Left renal cortex interstitium (tissue), 4 donors: ENCODE results near the gene SLC6A11. TPM values are rescaled to one million over a fixed set of nuclear protein-coding genes. Genes with fewer than 3 reads are reported as not detected.

Experiments
- DNase-seq, 4 donors: peaks; one replicate each; pipeline ENCODE4 v3.0.0-alpha.2; 2013; ENCODE audit warnings: low read depth in 4 of 4, low spot score in 2 of 4, missing footprints in 1 of 4
- polyA plus RNA-seq, 4 donors: library from polyadenylated mRNA; unstranded; fragments of 120-200 nt; gene quantifications; one replicate each; pipeline ENCODE4 v1.2.1, GENCODE V29; 2013; ENCODE audit not compliant: insufficient read length in 4 of 4

The SLC6A11 gene
- polyA plus RNA-seq = under 1 TPM; 0.05 to 0.81 (median 0.07) TPM

DNA sequence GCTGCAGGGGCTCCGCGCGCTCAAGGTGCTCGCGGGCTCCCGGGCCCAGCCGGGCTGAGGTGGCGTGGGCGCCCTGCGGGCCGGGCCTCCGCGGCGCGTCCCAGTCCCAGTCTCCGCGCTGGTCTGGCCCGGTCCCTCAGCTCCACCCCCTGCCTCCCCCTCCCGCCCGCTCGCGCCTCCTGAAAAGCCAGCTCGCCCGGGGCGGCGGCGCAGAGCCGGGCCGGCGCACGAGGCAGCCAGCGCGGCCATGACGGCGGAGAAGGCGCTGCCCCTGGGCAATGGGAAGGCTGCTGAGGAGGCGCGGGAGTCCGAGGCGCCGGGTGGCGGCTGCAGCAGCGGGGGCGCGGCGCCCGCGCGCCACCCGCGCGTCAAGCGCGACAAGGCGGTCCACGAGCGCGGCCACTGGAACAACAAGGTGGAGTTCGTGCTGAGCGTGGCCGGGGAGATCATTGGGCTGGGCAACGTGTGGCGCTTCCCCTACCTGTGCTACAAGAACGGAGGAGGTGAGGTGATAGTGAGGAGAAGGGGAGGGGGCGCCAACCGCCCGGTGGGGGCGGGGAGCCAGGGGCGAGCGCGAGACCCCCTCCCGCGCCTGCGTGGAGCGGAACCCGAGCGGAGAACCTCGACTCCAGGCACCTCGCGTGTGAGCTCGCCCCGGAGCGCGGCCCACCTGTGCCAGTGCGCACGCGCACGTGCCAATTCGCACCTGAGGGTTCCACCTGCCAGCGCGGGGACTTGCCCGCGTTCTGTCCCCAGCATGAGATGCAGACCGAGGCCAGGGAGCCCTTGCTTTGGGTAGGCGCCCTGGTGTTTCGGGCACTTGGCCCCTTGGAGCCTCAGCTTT is at the start of gene SLC6A11:
Gene SLC6A11 (plus strand): TSS at position 210 of the 844 bp plus-strand sequence. CDS start 38 bp downstream, at position 248.
- DNase-seq = peak in 1 of 4 donors; percentile 1

DNA sequence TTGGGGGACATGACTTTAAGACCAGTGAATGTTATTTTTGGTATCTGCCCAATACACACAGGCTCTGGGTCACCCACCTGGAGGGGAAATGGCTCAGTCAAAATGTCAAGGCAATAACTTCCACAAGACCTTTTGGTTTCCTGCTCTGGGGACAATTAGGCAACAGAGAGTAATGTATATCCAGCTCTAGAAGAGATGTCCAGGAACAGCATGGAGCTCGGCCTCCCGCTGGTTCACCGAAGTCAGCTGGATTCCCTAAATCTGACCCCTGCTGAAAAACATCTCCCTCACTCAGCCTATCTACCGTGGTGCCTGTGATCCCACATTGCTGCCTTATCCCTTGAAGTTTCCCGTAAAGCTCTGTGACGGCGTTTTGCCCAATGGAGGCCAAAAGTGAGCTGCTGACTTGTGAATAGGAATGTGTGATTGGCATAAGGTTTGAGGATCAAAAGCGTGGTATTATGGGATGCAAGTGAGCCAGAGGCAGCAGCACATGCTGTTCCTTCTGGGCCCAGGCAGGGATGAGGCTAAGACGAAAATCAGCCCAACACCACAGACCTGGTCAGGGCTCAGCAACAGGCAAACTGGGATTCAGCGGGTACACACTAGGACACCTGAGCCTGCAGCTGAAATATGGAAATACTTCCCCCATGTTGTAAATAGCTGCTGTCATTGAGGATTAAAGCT is 47.2 kb upstream of the SLC6A11 start:
- no peak for DNase-seq

- no peak for DNase-seq
These were observed 45.5 kb upstream of the SLC6A11 start for GRCh38 chr3:10770547-10770946.

DNA sequence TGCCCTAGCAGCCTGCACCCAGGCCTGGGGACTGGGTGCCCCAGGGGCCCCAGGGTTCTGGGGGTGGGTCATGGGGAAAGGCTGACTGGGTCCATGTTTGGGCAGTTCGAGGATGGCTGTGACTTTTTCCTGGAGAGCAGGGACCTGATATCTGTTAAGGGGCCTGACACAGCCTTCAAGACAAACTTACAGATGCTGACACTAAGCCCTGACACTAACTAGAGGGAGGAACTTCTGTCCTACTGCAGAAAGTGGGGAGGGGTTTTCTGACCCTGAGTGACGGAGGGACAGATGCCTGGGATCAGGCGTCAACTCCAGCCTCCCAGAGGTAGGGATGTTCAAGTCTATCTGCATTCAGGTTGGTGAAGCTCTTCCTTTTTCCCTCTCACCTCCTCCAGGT is 45.0 kb upstream of the SLC6A11 start:
- no peak for DNase-seq

DNA sequence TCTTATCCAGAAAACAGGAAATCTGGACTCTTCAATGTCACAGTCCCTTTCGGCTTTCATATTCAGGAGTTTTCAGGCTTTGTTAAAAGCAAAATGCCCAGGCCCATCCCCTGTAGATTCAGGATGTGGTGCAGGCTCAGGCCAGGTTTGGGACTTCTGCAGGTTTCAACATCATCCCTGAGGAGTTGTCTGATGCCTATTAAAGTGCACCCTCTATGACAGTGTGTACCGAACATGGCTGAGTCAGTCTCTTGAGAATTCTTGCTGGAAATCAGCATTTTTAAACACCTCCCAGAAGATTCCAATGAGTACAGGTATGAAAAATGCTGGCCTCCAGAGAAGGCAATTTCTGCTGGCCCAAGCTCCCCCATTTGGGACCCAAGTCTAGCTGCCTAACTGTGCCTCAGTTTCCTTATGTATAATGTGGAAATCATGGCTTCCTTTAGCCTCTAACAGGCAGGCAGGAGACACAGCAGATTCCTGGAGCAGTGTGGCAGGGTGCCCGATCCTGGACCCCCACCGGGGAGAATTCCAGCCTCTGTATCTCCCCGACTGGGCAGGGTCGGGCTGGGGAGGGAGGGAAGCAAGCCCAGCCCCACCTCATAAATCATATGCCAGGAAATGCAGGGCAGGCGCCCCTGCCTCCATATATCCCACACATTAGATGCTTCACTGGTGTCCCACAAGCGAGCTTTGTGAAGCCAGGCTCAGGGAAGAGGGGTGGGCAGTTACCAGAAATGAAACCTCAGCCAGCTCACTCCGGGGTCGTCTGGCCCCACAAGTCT is 44.4 kb upstream of the SLC6A11 start:
- DNase-seq = no peak

DNA sequence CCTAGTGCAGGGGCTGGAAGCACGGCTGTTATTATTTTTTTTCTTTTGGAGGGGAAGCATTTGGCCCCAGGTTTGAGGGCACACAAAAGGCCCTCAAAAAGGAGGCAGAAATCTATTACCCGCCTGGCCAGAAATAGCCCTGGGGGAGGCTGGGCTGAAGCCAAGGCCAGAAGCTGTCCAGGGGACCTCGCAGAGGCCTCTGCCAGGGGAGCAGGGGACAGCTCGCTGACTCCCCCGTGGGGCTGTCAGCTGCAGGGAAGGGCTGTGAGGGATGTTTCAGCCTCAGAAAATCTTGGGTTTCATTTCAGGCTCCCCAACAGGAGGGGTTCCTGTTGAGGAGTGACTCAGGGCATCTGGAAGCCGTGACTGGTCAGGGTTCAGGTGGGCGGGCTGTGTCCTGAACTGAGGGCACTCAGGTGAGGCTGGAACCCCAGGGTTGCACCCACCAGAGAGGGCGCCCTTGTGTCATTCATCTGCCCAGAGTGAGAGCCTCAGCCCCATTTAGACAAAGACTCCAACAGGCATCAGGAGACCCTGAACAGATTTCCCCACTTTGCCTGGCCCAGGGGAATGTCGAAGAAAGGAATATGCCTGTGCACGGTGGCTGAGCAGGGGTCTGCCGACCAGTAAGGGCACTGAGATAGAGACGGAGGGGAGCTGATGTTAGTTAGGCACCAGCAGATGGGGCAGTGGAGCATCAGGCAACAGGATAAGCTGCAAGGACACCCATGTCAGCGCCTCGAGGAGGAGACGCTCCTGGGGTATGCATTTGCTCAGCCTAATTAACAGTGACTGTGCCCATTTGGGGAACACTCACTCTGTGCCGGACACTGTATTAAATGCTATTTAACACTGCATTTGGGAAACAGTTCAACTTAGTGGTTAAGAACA is 43.5 kb upstream of the SLC6A11 start:
- no peak for DNase-seq

DNA sequence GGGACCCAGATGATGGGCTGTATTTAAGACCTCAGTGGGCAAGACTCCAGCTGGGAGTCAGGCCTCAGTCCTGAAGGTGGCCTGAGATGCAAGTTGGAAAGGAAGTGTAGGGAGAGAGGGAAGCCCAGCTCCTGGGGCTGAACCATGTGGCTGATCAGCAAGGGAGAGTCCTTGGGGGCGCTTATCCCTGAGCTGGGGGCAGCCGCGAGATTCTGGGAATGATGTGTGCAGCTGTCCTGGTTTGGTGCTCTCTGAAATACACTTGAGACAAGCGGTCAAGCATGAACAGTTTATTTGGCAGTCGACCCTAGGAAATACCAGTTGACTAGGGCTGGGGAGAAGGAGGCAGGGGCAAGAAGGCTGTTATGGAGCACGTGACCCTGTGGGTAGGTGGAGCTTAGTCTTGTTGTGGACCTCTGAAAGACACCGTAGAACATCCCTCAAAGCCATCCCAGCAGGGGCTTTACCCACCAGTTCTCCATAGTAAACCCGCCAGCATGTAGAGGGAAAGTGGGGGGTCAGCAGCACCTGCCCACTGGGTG is 41.8 kb upstream of the SLC6A11 start:
- no peak for DNase-seq

DNA sequence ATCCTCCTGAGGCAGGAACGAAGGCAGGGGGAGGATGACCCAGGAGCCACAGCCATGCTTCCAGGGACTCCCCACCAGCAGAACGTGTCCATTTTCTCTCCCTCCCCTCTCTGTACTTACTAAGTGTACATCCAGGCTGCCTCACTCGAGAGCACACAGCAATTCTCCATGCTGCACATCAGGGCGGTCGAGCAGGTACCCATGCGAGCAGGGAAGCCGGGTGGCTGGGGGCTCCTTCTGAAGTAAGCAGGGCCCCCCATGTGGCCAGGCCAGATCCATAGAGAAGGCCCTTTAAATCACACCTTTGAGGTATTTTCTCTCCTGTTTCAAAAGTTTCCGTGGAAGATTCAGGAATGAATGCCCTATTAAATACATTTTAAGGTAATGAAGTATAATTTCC is 41.2 kb upstream of the SLC6A11 start:
- no peak for DNase-seq

- DNase-seq = no peak
These were observed 40.8 kb upstream of the SLC6A11 start for GRCh38 chr3:10775259-10775658.

DNA sequence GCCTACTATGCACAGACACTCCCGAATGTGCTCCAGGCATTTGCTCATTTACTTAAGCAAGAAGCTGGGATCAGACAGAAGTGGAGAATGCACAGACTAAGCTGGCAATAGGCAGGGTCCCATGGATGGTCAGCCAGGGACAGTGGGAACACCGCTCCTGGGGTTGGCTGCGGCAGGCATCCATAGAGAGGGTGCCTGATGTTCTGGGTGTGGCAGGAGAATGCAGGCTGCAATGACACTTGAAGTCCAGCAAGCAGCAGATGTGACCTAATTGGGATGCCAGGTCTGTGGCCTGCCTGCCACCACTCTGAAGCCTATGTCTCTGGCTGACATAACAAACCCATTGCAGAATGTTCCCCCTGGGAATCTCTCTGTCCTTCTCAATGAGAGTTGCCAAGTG is 40.2 kb upstream of the SLC6A11 start:
- no peak for DNase-seq

- DNase-seq = no peak
These were observed 38.4 kb upstream of the SLC6A11 start for GRCh38 chr3:10777627-10778026.

DNA sequence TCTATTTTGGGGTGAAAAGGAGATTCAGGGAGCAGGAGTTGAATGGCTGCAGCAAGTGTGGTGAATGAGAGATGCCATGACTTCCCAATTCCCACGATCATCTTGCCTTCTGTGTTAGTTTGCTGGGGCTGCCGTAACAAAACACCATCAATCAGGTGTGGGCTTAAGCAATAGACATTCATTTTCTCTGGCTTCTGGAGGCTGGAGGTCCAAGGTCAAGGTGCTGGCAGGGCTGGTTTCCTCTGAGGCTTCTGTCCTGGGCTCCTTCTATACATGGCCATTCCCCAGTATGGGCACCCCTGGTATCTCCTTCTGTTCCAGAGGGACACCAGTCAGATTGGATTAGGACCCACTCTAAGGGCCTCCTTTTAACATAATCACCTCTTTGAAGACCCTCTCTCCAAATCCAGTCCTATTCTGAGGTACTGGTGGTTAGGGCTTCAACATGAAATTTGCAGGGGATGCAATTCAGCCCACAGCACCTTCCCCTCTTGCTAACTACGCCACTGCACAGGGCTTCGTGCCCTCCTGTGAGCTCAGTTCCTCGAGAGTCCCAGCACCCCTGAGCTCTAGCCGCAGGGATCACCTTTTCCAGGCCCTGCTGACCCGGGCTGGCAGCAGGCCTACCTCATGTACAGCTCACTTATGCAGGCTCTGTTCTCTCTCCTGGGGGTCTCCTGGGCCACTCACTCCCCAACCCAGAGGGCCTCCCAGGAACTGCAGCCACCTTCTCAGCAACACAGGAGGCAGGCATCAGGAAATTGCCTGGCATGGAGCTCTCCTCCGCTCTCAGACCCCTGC is 37.3 kb upstream of the SLC6A11 start:
- DNase-seq = no peak

DNA sequence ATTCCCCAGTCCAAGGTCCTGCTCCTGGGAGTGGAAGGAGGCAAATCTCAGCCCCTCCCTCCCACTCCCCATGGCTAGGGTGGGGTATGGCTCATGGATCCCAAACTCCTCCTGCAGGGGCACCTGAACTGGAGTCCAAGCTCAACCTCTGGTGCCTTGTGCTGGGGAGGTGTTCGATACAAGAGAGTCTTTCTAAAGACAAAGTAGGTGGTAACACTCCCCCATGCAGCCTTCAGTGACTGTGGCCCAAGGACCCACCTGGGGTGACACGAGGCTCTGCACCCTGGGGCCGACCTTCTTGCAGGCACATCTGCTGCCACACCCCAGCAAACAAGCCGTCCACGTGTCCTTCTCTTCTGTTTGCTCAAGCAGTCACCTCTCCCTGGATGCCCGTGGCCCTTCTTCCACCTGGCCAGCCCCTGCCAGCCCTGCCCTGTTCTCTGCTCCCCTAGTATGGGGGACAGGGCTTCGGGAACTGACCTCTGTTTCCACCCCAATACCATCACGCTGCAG is 36.7 kb upstream of the SLC6A11 start:
- no peak for DNase-seq

- DNase-seq = no peak
These were observed 35.8 kb upstream of the SLC6A11 start for GRCh38 chr3:10780243-10780642.

- DNase-seq = no peak
These were observed 35.1 kb upstream of the SLC6A11 start for GRCh38 chr3:10780922-10781321.

GRCh38 chr3:10781981-10782380 is 34.0 kb upstream of the SLC6A11 start:
- DNase-seq = no peak

DNA sequence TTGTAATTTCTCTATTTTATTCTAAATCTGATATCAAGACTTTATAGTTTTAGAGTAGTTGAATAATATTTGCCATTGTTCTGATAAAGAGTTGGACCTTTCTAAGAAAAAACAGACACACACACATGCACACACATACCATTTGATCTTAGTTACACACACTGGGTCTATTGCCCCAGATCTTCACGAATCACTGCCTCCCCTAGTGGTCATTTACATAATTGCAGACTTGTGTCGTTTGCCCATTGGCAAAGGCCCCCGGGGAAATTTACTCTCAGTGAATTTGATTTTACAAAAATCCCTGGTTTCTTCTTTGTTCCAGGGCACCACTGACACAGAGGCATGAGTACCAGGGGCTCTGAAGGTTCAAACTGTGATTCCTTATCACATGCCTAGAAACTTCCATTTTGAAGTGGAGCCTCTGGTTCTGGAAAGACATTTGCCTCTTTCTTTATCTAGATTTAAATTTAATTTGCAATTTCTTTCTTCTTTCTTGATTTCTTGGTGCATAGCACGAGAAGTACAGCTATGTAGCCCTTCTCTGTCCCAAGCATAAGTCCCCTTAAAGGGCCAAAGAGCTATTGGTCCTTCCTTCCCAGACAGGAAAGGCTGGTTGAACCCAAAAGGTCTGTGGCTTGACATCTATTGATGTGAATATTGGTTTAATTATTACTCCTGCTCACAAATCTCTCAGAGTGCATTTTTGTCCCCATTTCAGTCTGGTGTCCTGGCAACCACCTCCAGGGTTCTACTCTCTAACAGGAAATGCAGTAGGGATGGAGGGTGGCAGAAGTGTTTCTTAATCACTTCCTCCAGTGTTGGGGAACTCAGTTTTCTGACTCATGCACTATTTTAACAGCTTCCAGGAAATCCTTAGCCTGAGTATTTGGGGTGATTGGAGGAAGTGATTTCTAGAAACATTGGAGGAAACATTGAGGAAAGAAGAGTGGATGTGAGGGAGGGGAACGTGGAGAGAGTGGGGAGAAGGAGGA is 32.4 kb upstream of the SLC6A11 start:
- no peak for DNase-seq

DNA sequence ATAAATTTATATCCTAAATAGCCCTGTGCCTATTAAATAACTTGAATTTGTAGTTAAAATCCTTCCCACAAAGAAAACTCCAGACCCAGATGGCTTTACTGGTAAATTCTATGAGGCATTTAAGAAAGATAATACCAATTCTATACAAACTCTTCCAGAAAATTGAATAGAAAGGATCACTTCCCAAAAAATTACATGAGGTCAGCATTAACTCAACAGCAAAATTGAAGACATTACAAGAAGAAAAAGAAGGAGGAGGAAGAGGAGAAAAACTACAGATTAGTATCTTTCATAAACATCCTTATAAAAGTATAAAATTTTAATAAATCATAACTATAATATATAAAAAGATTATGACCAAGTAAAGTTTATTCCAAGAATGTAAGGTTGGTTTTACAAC is 29.4 kb upstream of the SLC6A11 start:
- DNase-seq = no peak
